Endothelial cell of umbilical vein (primary cell): Measurements from ENCODE around the gene ALKBH2. TPM values are rescaled to one million over a fixed set of nuclear protein-coding genes. Genes with fewer than 3 reads are reported as not detected.

Experiments used
- BruUV-seq: library from RNA; stranded (reverse); fragments of 400-500 nt; replicated peaks from 2 replicates; lab custom pipeline; 2021; lab: Mats Ljungman, UMichigan
- CTCF ChIA-PET: fragments of 300-600, 350-600 bp; sonication (Branson Sonifier 250); formaldehyde crosslinking; loops from one replicate; lab custom pipeline; 2021; ENCODE audit warnings: antibody characterized with exemption, inconsistent platforms; lab: Charles Lee
- POLR2A ChIA-PET: fragments of 300-600, 350-600 bp; sonication (Branson Sonifier 250); formaldehyde crosslinking; loops from one replicate; lab custom pipeline; 2021; ENCODE audit warnings: antibody characterized with exemption, inconsistent platforms; lab: Charles Lee
- DNase-seq: peaks from one replicate; pipeline ENCODE4 v3.0.0-alpha.2; 2011; ENCODE audit warnings: low read depth, low spot score
- FAIRE-seq: peaks from 2 replicates; lab custom pipeline; 2011; peaks lifted over from hg19 to GRCh38; lab: Jason Lieb, UNC
- H2AFZ ChIP-seq: 2 replicates; pipeline ENCODE4 v1.6.0; 2012; ENCODE audit warnings: low read depth, low read length, control low read depth, inconsistent platforms
- H3K27ac ChIP-seq: 2 replicates; pipeline ENCODE4 v1.5.1; 2011; ENCODE audit warnings: low read depth, mild to moderate bottlenecking, control low read depth, low read length, moderate library complexity; ENCODE audit not compliant: insufficient read depth
- H3K27me3 ChIP-seq, 2 experiments: 2 replicates each; pipeline versions ENCODE4 v1.6.0 to v1.6.1; 2011; ENCODE audit warnings: low read length in 2 of 2, mixed read lengths in 1 of 2; ENCODE audit not compliant: control insufficient read depth in 2 of 2, insufficient read depth in 2 of 2
- H3K36me3 ChIP-seq, 2 experiments: 2 replicates in 1 of 2; 3 replicates in 1 of 2; pipeline ENCODE4 v1.5.1; 2011; ENCODE audit warnings: low read length in 2 of 2, mild to moderate bottlenecking in 1 of 2, moderate library complexity in 1 of 2; ENCODE audit not compliant: control insufficient read depth in 2 of 2, insufficient read depth in 2 of 2; ENCODE audit errors: extremely low read depth in 1 of 2
- H3K4me1 ChIP-seq: 3 replicates; pipeline ENCODE4 v1.5.1; 2011; ENCODE audit warnings: mild to moderate bottlenecking, low read length; ENCODE audit not compliant: control insufficient read depth, insufficient read depth; ENCODE audit errors: extremely low read depth
- H3K4me2 ChIP-seq: 2 replicates; pipeline ENCODE4 v1.6.1; 2011; ENCODE audit warnings: low read length, control low read depth, mixed read lengths; ENCODE audit not compliant: insufficient read depth
- H3K4me3 ChIP-seq, 3 experiments: fragments of 200-600 bp in 1 of 3; sonication (generic), shearing (Covaris generic) in 1 of 3; replicated peaks in 1 of 3; 2 replicates each; pipeline ENCODE4 v1.5.1; 2011 to 2016; ENCODE audit warnings: control low read depth in 3 of 3, low read length in 3 of 3, mild to moderate bottlenecking in 2 of 3, inconsistent platforms in 1 of 3, low read depth in 1 of 3, moderate library complexity in 1 of 3; ENCODE audit not compliant: insufficient read depth in 1 of 3
- H3K79me2 ChIP-seq: 2 replicates; pipeline ENCODE4 v1.6.0; 2012; ENCODE audit warnings: low read length, inconsistent platforms; ENCODE audit not compliant: control insufficient read depth, insufficient read depth
- H3K9ac ChIP-seq: replicated peaks from 2 replicates; pipeline ENCODE3; 2011; ENCODE audit warnings: low read length, control low read depth; ENCODE audit not compliant: insufficient read depth; ENCODE audit errors: extremely low read depth
- H3K9me1 ChIP-seq: replicated peaks from 3 replicates; pipeline ENCODE4 v1.6.0; 2011; ENCODE audit warnings: mild to moderate bottlenecking, low read length; ENCODE audit not compliant: control insufficient read depth, insufficient read depth; ENCODE audit errors: extremely low read depth
- H3K9me3 ChIP-seq: replicated peaks from 2 replicates; pipeline ENCODE4 v1.5.1; 2012; ENCODE audit warnings: low read length, inconsistent platforms; ENCODE audit not compliant: control insufficient read depth, insufficient read depth
- H4K20me1 ChIP-seq: replicated peaks from 2 replicates; pipeline ENCODE3; 2011; ENCODE audit warnings: mild to moderate bottlenecking, low read length; ENCODE audit not compliant: control insufficient read depth, insufficient read depth; ENCODE audit errors: extremely low read depth
- EZH2 ChIP-seq: IDR thresholded peaks from 2 replicates; pipeline ENCODE4 v1.6.1; 2012; ENCODE audit warnings: borderline replicate concordance, low read depth, mild to moderate bottlenecking, moderate library complexity, low read length, inconsistent platforms; ENCODE audit not compliant: severe bottlenecking
- FOS ChIP-seq: IDR thresholded peaks from 2 replicates; pipeline ENCODE4 v1.6.1; 2011; ENCODE audit warnings: mild to moderate bottlenecking, low read length, moderate library complexity, borderline replicate concordance; ENCODE audit not compliant: insufficient read depth
- GATA2 ChIP-seq: IDR thresholded peaks from 2 replicates; pipeline ENCODE4 v1.7.0; 2011; ENCODE audit warnings: low read depth, mild to moderate bottlenecking, moderate library complexity, mixed read lengths, low read length; ENCODE audit not compliant: insufficient read length, insufficient read depth
- JUN ChIP-seq: IDR thresholded peaks from 2 replicates; pipeline ENCODE4 v1.6.1; 2011; ENCODE audit warnings: borderline replicate concordance, low read depth; ENCODE audit not compliant: insufficient read length, insufficient read depth
- MYC ChIP-seq: IDR thresholded peaks from one replicate; pipeline ENCODE4 v1.6.1; 2011; ENCODE audit warnings: mild to moderate bottlenecking, low read depth, low read length
- POLR2A ChIP-seq: IDR thresholded peaks from 2 replicates; pipeline ENCODE4 v1.6.1; 2012; ENCODE audit warnings: low read depth, mild to moderate bottlenecking, control low read depth, low read length
- POLR2AphosphoS5 ChIP-seq: IDR thresholded peaks from 2 replicates; pipeline ENCODE4 v1.6.1; 2012; ENCODE audit warnings: low read depth, mild to moderate bottlenecking, control low read depth, low read length, moderate library complexity; ENCODE audit not compliant: insufficient read depth
- dilution Hi-C: fragments of 300-500 bp; cut with MboI; formaldehyde crosslinking; loops from one replicate; pipeline ENCODE4 v1.15.0; 2019; ENCODE audit warnings: low sequenced_read_pairs; ENCODE audit not compliant: extremely low pct_ligation_motif_present
- intact Hi-C: fragments of 100-400 bp; cut with micrococcal nuclease; formaldehyde crosslinking; loops from one replicate; pipeline ENCODE4 v1.10.0; 2022
- polyA plus RNA-seq, 4 experiments: library from polyadenylated mRNA; depleted of rRNA in 3 of 4; stranded (reverse) in 3 of 4; unstranded in 1 of 4; fragments of >200 nt; gene quantifications; 2 replicates each; pipeline versions ENCODE4 v1.2.1 to v1.2.3, GENCODE V29; 2011 to 2012; ENCODE audit warnings: missing spikeins in 1 of 4
- total RNA-seq: library from RNA; stranded (reverse); gene quantifications from 2 replicates; pipeline ENCODE4 v1.2.3, GENCODE V29; 2021
- TF ChIP-seq, protein P1 (sequence below), 2 donors: IDR thresholded peaks; 1 replicate in 1 of 2; 2 replicates in 1 of 2; pipeline ENCODE4 v1.5.1; 2011; ENCODE audit warnings: low read length in 2 of 2, mild to moderate bottlenecking in 2 of 2, moderate library complexity in 2 of 2, control low read depth in 1 of 2, inconsistent platforms in 1 of 2, low read depth in 1 of 2; ENCODE audit not compliant: insufficient read depth in 1 of 2; ENCODE audit errors: extremely low read depth in 1 of 2
- TF ChIP-seq, protein P2 (sequence below): IDR thresholded peaks from 2 replicates; pipeline ENCODE4 v1.6.1; 2011; ENCODE audit not compliant: insufficient read depth, insufficient read length

Gene ALKBH2
- total and polyA plus RNA-seq, 2 donors (not counting 3 experiments of a cell fraction or from before 2014, with no cell fraction given), result 5.4 to 7.3 TPM

DNA sequence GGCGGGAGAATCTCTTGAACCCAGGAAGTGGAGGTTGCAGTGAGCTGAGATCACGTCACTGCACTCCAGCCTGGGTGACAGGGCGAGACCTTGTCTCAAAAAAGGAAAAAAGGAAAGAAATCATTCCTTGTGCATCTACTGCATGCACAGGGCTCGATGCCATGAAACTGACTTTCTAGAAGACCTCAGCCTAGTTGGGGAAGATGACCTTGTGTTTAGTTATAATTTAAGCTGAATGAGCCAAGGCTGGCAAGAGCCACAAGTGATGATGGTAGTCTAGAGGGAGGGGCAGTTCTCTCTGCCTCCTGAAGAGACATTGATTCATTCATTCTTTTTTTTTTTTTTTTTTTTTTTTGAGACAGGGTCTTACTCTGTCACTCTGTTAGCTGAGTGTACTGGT, 47.3 kb upstream of the ALKBH2 start:
- DNase-seq (no peak), FAIRE-seq (no peak)
- H3K79me2 ChIP-seq, result no peaks in the 10 kb centered on the region
- H3K4me3 ChIP-seq, result no peak overlapping the region
- BruUV-seq, result no TSS peak
- H3K36me3 ChIP-seq, result no peaks in the 10 kb centered on the region
- ChIA-PET POLR2A (no interaction called here), CTCF (no interaction called here)
- H4K20me1 ChIP-seq, result no peaks in the 10 kb centered on the region
- H3K4me1 ChIP-seq, result no peaks in the 10 kb centered on the region
- H3K4me2 ChIP-seq, result no peak overlapping the region
- no peaks in the 10 kb centered on the region for H3K9me1 ChIP-seq
- no peaks in the 10 kb centered on the region for H3K9me3 ChIP-seq
- no peak overlapping the region for H3K9ac ChIP-seq
- no peak overlapping the region for H2AFZ ChIP-seq
- no peaks in the 10 kb centered on the region for H3K27me3 ChIP-seq
- H3K27ac ChIP-seq, result no peak overlapping the region
- dilution Hi-C loops, result no loop called here
- intact Hi-C loops, result no loop called here
- TF ChIP-seq POLR2A (no peak), JUN (no peak), MYC (no peak), EZH2 (no peak), FOS (no peak), POLR2AphosphoS5 (no peak), GATA2 (no peak)
- TF ChIP-seq, protein P1, sequence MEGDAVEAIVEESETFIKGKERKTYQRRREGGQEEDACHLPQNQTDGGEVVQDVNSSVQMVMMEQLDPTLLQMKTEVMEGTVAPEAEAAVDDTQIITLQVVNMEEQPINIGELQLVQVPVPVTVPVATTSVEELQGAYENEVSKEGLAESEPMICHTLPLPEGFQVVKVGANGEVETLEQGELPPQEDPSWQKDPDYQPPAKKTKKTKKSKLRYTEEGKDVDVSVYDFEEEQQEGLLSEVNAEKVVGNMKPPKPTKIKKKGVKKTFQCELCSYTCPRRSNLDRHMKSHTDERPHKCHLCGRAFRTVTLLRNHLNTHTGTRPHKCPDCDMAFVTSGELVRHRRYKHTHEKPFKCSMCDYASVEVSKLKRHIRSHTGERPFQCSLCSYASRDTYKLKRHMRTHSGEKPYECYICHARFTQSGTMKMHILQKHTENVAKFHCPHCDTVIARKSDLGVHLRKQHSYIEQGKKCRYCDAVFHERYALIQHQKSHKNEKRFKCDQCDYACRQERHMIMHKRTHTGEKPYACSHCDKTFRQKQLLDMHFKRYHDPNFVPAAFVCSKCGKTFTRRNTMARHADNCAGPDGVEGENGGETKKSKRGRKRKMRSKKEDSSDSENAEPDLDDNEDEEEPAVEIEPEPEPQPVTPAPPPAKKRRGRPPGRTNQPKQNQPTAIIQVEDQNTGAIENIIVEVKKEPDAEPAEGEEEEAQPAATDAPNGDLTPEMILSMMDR (IDR thresholded peaks at IDR 0.05; ENCODE audit: extremely low read depth in 1 of 2, insufficient read depth in 1 of 2, low read depth in 1 of 2, low read length in 2 of 2), result no peak
- TF ChIP-seq, protein P2, sequence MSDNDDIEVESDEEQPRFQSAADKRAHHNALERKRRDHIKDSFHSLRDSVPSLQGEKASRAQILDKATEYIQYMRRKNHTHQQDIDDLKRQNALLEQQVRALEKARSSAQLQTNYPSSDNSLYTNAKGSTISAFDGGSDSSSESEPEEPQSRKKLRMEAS, result no peak
